ENCODE measurements around the gene ADAM8.

GRCh38 chr10:133268532-133268931, 8.1 kb downstream of the ADAM8 start:
- TF ChIP-seq REST (IDR thresholded peaks at IDR 0.05; ENCODE audit: insufficient replicate concordance, low read depth) (no peak), CTCF (IDR thresholded peaks at IDR 0.05; ENCODE audit: insufficient read depth, low read length) (no peak)

Measured in HL-60 (cell line).